ENCODE measurements around the gene ENTHD1.

ENTHD1 gene

DNA sequence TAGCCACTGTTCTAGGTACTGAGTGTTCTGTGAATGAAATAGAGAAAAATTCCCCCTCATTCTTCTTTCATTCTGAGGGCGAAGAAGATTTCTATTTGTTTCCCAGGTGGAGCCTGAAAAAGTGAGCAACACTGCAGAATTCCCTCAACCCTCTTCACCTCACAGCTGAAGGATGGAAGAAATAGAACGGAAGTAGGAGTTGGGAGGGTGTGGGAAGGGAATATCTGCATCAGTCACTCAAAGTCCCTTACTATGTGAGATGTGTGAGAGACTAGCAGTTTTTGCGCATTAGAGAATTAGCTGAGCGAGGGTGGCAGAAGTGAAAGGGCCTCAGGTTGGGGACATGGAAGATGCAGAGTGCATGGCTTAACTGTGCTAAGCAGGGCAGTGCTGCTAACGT lies 88.4 kb downstream of the ENTHD1 start:
- in situ Hi-C loops (cut with MboI; ENCODE audit: low pct_unique_long_range_greater_than_20kb, low sequenced_read_pairs, unreplicated experiment): no loop called here
- no peak for DNase-seq (ENCODE audit: low spot score)
- TF ChIP-seq, protein P1, sequence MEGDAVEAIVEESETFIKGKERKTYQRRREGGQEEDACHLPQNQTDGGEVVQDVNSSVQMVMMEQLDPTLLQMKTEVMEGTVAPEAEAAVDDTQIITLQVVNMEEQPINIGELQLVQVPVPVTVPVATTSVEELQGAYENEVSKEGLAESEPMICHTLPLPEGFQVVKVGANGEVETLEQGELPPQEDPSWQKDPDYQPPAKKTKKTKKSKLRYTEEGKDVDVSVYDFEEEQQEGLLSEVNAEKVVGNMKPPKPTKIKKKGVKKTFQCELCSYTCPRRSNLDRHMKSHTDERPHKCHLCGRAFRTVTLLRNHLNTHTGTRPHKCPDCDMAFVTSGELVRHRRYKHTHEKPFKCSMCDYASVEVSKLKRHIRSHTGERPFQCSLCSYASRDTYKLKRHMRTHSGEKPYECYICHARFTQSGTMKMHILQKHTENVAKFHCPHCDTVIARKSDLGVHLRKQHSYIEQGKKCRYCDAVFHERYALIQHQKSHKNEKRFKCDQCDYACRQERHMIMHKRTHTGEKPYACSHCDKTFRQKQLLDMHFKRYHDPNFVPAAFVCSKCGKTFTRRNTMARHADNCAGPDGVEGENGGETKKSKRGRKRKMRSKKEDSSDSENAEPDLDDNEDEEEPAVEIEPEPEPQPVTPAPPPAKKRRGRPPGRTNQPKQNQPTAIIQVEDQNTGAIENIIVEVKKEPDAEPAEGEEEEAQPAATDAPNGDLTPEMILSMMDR (IDR thresholded peaks at IDR 0.05; ENCODE audit: extremely low read depth, insufficient read depth, missing control alignments): no peak

DNA sequence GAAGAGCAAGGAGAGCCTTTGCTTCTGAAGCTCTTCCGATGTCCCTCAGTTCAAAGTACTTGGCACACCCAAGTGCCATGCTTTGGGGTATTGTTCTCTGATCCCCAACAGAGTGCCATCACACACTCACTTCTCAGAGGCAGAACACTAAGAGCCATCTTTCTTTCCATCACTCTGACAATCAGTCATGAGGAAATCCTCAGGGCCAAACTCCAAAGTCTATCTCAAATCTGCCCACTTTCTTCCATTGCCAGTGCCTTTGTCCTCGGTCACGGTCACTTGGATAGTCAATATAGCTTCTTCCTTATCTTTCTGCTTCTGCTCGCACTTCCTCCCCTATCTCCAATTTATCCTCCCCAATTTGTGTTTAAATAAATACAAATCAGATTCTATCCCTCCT lies 90.9 kb downstream of the ENTHD1 start:
- DNase-seq (ENCODE audit: low spot score): no peak
- in situ Hi-C loops (cut with MboI; ENCODE audit: low pct_unique_long_range_greater_than_20kb, low sequenced_read_pairs, unreplicated experiment): no loop called here
- TF ChIP-seq, protein P1 (IDR thresholded peaks at IDR 0.05; ENCODE audit: extremely low read depth, insufficient read depth, missing control alignments): no peak

DNA sequence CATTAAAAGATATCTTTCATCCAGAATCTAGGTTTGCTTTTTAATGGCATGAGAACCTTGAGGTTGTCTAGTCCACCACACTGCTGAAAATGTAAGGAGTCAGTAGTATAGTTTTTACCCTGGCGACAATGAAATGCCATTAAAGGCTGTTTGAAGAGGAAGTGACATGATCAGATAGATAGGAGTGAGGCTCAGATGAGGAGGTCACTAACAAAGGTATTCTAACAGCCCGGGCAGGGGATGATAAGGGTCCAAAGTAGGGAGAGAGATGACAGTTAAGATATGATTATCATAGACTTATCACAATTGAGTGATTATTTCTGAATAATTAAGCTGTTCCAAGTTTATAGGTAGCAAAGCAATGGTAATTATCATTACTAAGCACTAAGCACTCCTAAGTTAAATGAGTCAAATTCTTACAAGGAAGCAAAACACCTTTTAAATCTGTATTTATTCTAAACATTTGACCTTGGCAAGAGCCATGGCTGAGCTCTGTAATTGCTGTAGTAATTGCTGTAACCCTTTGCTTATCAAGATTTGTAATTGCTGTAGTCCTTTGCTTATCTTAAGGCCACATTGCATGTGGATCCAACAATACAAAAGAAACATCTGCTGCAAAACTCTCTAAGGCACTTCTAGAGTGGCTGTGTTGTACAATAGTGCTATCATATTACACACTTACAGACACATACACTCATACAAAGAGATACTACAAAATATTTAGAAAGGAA lies 92.6 kb downstream of the ENTHD1 start:
- in situ Hi-C loops (cut with MboI; ENCODE audit: low pct_unique_long_range_greater_than_20kb, low sequenced_read_pairs, unreplicated experiment): no loop called here
- no peak for DNase-seq (ENCODE audit: low spot score)
- TF ChIP-seq, protein P1 (IDR thresholded peaks at IDR 0.05; ENCODE audit: extremely low read depth, insufficient read depth, missing control alignments): no peak

DNA sequence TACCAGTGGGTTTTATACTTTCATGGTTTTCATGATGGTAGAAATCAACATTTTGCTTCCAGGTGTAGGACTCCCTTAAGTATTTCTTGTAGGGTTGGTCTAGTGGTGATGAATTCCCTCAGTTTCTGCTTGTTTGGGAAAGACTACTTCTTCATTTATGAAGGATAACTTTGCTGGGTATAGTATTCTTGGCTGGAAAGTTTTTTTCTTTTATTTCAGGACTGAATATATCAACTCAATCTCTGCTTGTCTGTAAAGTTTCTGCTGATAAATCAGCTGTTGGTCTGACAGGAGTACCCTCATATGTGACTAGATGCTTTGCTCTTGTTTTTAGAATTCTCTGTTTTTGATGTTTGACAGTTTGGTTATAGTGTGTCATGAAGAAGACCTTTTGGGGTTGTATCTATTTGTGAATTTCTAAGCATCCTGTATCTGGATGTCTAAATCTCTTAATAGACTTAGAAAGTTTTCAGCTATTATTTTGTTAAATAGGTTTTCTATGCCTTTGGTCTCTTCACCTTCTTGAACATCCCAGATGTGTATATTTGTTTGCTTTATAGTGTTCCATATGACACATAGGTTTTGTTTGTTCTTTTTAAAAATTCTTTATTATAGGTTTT lies 95.9 kb downstream of the ENTHD1 start:
- in situ Hi-C loops (cut with MboI; ENCODE audit: low pct_unique_long_range_greater_than_20kb, low sequenced_read_pairs, unreplicated experiment): no loop called here
- DNase-seq (ENCODE audit: low spot score): no peak
- TF ChIP-seq, protein P1 (IDR thresholded peaks at IDR 0.05; ENCODE audit: extremely low read depth, insufficient read depth, missing control alignments): no peak

DNA sequence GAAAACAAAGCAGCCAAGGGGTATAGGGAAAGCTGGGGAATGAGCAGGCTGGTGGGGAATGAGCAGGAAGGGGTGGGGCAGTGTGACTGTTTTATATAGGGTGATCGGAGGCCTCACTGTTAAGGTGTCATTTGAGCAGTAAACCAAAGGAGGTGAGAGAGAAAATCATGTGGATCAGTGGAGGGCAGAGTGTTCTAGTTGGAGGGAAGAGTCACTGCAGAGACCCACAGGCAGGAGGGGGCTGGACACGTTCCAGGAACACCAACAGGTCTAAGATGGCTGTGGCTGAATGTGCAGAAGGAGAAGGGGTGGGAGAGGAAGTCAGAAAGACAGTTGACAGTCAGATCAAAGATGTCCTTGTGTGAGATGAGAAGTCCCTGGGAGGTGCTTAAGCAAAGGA lies 103.8 kb downstream of the ENTHD1 start:
- TF ChIP-seq, protein P1 (IDR thresholded peaks at IDR 0.05; ENCODE audit: extremely low read depth, insufficient read depth, missing control alignments): no peak
- DNase-seq (ENCODE audit: low spot score): no peak
- in situ Hi-C loops (cut with MboI; ENCODE audit: low pct_unique_long_range_greater_than_20kb, low sequenced_read_pairs, unreplicated experiment): no loop called here

DNA sequence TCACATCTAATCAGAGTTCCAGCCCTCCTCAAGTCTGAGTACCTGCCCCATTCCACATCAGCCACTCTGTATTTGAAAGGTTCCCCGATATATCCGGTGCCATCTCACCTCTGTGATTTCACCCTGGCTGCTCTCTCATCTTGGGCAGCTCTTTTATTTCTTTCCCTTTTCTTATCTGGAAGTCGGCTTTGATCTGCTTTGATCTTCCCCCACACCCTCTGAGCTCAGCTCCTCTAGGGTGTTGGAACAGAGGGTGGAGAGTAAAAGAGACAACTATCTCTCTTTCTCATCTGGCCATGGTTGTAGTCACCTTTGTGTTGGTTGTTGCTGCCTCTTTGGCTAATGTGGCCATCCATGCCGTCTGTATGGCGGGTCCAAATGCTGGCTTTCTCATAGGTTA lies 108.3 kb downstream of the ENTHD1 start:
- TF ChIP-seq, protein P1 (IDR thresholded peaks at IDR 0.05; ENCODE audit: extremely low read depth, insufficient read depth, missing control alignments): no peak
- in situ Hi-C loops (cut with MboI; ENCODE audit: low pct_unique_long_range_greater_than_20kb, low sequenced_read_pairs, unreplicated experiment): no loop called here
- DNase-seq (ENCODE audit: low spot score): no peak
